Measurements from ENCODE around the gene HK1. TPM values are rescaled to one million over a fixed set of nuclear protein-coding genes. Genes with fewer than 3 reads are reported as not detected.

HK1 gene
- total RNA-seq, 4 donors from 2014 or later: 27.3 to 54.0 (median 30.1) TPM

- peak; percentile 70 to 78 for DNase-seq (ENCODE audit: low spot score in 2 of 2)
- no peaks in the 10 kb centered on the region for H3K27me3 ChIP-seq
- no peaks in the 10 kb centered on the region for H3K36me3 ChIP-seq
- no peaks in the 10 kb centered on the region for H3K9me3 ChIP-seq
- H3K4me3 ChIP-seq: peak overlapping the region; percentile 68 to 96 (median 92)
- 5 to 7% methylated on average over 31 to 40 of the region's 90 CpGs for WGBS, 2 donors
- H3K27ac ChIP-seq: peak overlapping the region; percentile 83 to 96 (median 91)
- peak in 1 of 2 donors; percentile 73 for TF ChIP-seq POLR2A (IDR thresholded peaks at IDR 0.05)
- TF ChIP-seq, protein P1, sequence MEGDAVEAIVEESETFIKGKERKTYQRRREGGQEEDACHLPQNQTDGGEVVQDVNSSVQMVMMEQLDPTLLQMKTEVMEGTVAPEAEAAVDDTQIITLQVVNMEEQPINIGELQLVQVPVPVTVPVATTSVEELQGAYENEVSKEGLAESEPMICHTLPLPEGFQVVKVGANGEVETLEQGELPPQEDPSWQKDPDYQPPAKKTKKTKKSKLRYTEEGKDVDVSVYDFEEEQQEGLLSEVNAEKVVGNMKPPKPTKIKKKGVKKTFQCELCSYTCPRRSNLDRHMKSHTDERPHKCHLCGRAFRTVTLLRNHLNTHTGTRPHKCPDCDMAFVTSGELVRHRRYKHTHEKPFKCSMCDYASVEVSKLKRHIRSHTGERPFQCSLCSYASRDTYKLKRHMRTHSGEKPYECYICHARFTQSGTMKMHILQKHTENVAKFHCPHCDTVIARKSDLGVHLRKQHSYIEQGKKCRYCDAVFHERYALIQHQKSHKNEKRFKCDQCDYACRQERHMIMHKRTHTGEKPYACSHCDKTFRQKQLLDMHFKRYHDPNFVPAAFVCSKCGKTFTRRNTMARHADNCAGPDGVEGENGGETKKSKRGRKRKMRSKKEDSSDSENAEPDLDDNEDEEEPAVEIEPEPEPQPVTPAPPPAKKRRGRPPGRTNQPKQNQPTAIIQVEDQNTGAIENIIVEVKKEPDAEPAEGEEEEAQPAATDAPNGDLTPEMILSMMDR (IDR thresholded peaks at IDR 0.05): peak in 2 of 5 experiments; percentile 21 to 35
- no peak for TF ChIP-seq EP300 (IDR thresholded peaks at IDR 0.05)
- H3K4me1 ChIP-seq: peaks cover 0 to 47% (median 17%) of the 10 kb centered on the region in 4 donors
Measured at GRCh38 chr10:69318106-69318866, 40.0 kb downstream of the HK1 start.

GRCh38 chr10:69318867-69319727 lies 40.8 kb downstream of the HK1 start:
- H3K27me3 ChIP-seq: no peaks in the 10 kb centered on the region
- TF ChIP-seq POLR2A (IDR thresholded peaks at IDR 0.05) (peak; percentile 42 to 64), EP300 (IDR thresholded peaks at IDR 0.05) (peak; percentile 38 to 69)
- TF ChIP-seq, protein P1 (IDR thresholded peaks at IDR 0.05): no peak
- DNase-seq (ENCODE audit: low spot score in 2 of 2): peak; percentile 40 to 61

DNA sequence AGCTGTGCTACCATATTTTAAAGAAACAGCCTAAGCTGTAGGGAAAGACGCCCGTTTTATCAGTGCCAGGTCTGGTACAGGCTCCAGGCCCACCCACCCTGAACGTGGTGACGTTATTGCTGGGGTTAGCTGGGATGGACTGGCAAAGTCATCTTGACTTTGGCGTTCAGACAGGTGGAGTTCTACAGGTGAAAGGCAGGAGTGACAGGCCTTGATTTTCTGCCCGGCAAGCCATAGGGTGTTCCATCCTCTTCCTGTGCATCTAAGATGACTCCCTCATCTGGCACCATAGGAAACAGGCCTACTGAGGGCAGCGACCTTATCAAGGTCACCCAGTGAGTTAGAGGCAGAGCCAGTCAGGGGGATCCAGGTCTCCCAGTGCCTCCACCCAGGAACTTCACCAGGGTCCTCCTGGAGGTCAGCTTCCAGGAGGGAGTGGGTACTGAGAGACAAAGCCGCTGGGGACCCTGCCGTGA lies 41.6 kb downstream of the HK1 start:
- H3K27ac ChIP-seq: peak overlapping the region; percentile 83 to 96 (median 91)
- H3K4me1 ChIP-seq: peaks cover 0 to 47% (median 17%) of the 10 kb centered on the region in 4 donors
- no peak for TF ChIP-seq POLR2A (IDR thresholded peaks at IDR 0.05)
- TF ChIP-seq, protein P1 (IDR thresholded peaks at IDR 0.05): no peak
- TF ChIP-seq EP300 (IDR thresholded peaks at IDR 0.05): no peak
- no peaks in the 10 kb centered on the region for H3K9me3 ChIP-seq
- peak overlapping the region; percentile 68 to 96 (median 92) for H3K4me3 ChIP-seq
- no peaks in the 10 kb centered on the region for H3K27me3 ChIP-seq
- 65 to 69% methylated on average over 9 of the region's 9 CpGs for WGBS, 2 donors
- H3K36me3 ChIP-seq: no peaks in the 10 kb centered on the region
- DNase-seq (ENCODE audit: low spot score in 2 of 2): no peak

More at GRCh38 chr10:69318867-69319727, 40.8 kb downstream of the HK1 start:
- 0 to 1% methylated on average over 35 to 59 of the region's 73 CpGs for WGBS, 2 donors
- no peaks in the 10 kb centered on the region for H3K9me3 ChIP-seq
- H3K27ac ChIP-seq: peak overlapping the region; percentile 83 to 96 (median 91)
- H3K36me3 ChIP-seq: no peaks in the 10 kb centered on the region
- peak overlapping the region; percentile 68 to 96 (median 92) for H3K4me3 ChIP-seq
- H3K4me1 ChIP-seq: peaks cover 0 to 47% (median 17%) of the 10 kb centered on the region in 4 donors

GRCh38 chr10:69320521-69320920 lies 42.2 kb downstream of the HK1 start:
- H3K27ac ChIP-seq: peak overlapping the region in 1 of 4 donors; percentile 92
- 81% methylated on average over 3 of the region's 3 CpGs; no CpG with 5 or more reads in 1 of the 2 donors for WGBS, 2 donors
- H3K9me3 ChIP-seq: no peaks in the 10 kb centered on the region
- H3K36me3 ChIP-seq: no peaks in the 10 kb centered on the region
- no peaks in the 10 kb centered on the region for H3K27me3 ChIP-seq
- DNase-seq (ENCODE audit: low spot score in 2 of 2): no peak
- no peak overlapping the region for H3K4me3 ChIP-seq
- TF ChIP-seq, protein P1 (IDR thresholded peaks at IDR 0.05): no peak
- TF ChIP-seq POLR2A (IDR thresholded peaks at IDR 0.05): no peak
- TF ChIP-seq EP300 (IDR thresholded peaks at IDR 0.05): no peak
- peaks cover 0 to 47% (median 17%) of the 10 kb centered on the region in 4 donors for H3K4me1 ChIP-seq

Data from tibial nerve (tissue), 4 donors.